IMR-90 (cell line): ENCODE results near the gene ASTN2. TPM values are rescaled to one million over a fixed set of nuclear protein-coding genes. Genes with fewer than 3 reads are reported as not detected.

Source experiments
- ATAC-seq: fragments of 200-7000 bp; cut with Tn5 transposase; 2 replicates; pipeline ENCODE4 v1.9.1; 2020; ENCODE audit warnings: low read depth, mild to moderate bottlenecking, moderate library complexity
- BruUV-seq: library from RNA; stranded (reverse); fragments of 400-500 nt; replicated peaks from 2 replicates; lab custom pipeline; 2021; lab: Mats Ljungman, UMichigan
- CTCF ChIA-PET: fragments of 300-600 bp; formaldehyde crosslinking; extraction: SDS; loops from one replicate; lab custom pipeline; 2021; ENCODE audit warnings: antibody characterized with exemption; lab: Yijun Ruan, JAX
- POLR2A ChIA-PET: fragments of 300-600 bp; sonication (Branson Sonifier 250); formaldehyde crosslinking; loops from one replicate; lab custom pipeline; 2022; ENCODE audit warnings: antibody characterized with exemption; ENCODE audit not compliant: unreplicated experiment; lab: Charles Lee
- DNase-seq: peaks from one replicate; pipeline ENCODE4 v3.0.0; 2013
- H2AFZ ChIP-seq: replicated peaks from 2 replicates; pipeline ENCODE3; 2013; ENCODE audit warnings: low read length, mild to moderate bottlenecking; ENCODE audit not compliant: poor library complexity
- H2AK5ac ChIP-seq: 2 replicates; pipeline ENCODE4 v1.6.1; 2013; ENCODE audit warnings: low read depth, low read length, inconsistent platforms
- H2AK9ac ChIP-seq: replicated peaks from 2 replicates; pipeline ENCODE3; 2013; ENCODE audit warnings: mild to moderate bottlenecking, low read depth, low read length, moderate library complexity; ENCODE audit not compliant: poor library complexity
- H2BK120ac ChIP-seq: 2 replicates; pipeline ENCODE4 v1.6.1; 2013; ENCODE audit warnings: low read depth, low read length, inconsistent platforms
- H2BK15ac ChIP-seq: 3 replicates; pipeline ENCODE4 v1.6.1; 2013; ENCODE audit warnings: low read depth, low read length, inconsistent platforms
- H2BK20ac ChIP-seq: 2 replicates; pipeline ENCODE4 v1.6.1; 2013; ENCODE audit warnings: low read depth, mild to moderate bottlenecking, inconsistent platforms, low read length, moderate library complexity
- H2BK5ac ChIP-seq: 2 replicates; pipeline ENCODE4 v1.6.1; 2013; ENCODE audit warnings: mild to moderate bottlenecking, low read depth, low read length, inconsistent platforms; ENCODE audit not compliant: poor library complexity, severe bottlenecking
- H3K14ac ChIP-seq: replicated peaks from 2 replicates; pipeline ENCODE4 v1.6.1; 2013; ENCODE audit warnings: low read depth, low read length, inconsistent platforms
- H3K18ac ChIP-seq: 2 replicates; pipeline ENCODE4 v1.6.1; 2013; ENCODE audit warnings: low read depth, low read length, control low read depth
- H3K23ac ChIP-seq: 2 replicates; pipeline ENCODE4 v1.6.1; 2013; ENCODE audit warnings: low read depth, low read length, inconsistent platforms
- H3K27ac ChIP-seq: 2 replicates; pipeline ENCODE4 v1.5.1; 2013; ENCODE audit warnings: mild to moderate bottlenecking, control low read depth, low read length; ENCODE audit not compliant: insufficient read depth
- H3K27me3 ChIP-seq: 2 replicates; pipeline ENCODE4 v1.6.1; 2013; ENCODE audit warnings: low read length; ENCODE audit not compliant: control insufficient read depth, insufficient read depth
- H3K36me3 ChIP-seq: 2 replicates; pipeline ENCODE4 v1.6.1; 2013; ENCODE audit warnings: low read length, mixed read lengths; ENCODE audit not compliant: control insufficient read depth, insufficient read depth
- H3K4ac ChIP-seq: 2 replicates; pipeline ENCODE4 v1.6.1; 2013; ENCODE audit warnings: low read depth, low read length, inconsistent platforms
- H3K4me1 ChIP-seq: 2 replicates; pipeline ENCODE4 v1.6.1; 2013; ENCODE audit warnings: low read length, mixed read lengths; ENCODE audit not compliant: control insufficient read depth, insufficient read depth
- H3K4me2 ChIP-seq: 2 replicates; pipeline ENCODE4 v1.6.1; 2013; ENCODE audit warnings: low read depth, mild to moderate bottlenecking, control low read depth, low read length, moderate library complexity
- H3K4me3 ChIP-seq: 2 replicates; pipeline ENCODE4 v1.5.1; 2013; ENCODE audit warnings: low read depth, mild to moderate bottlenecking, control low read depth, low read length, moderate library complexity; ENCODE audit not compliant: insufficient read depth
- H3K56ac ChIP-seq: 2 replicates; pipeline ENCODE4 v1.6.1; 2013; ENCODE audit warnings: low read length, inconsistent platforms; ENCODE audit not compliant: insufficient read depth; ENCODE audit errors: extremely low read depth
- H3K79me1 ChIP-seq, 2 experiments: 2 replicates each; pipeline ENCODE4 v1.6.1; 2013; ENCODE audit warnings: low read length in 2 of 2, inconsistent platforms in 1 of 2, low read depth in 1 of 2
- H3K9ac ChIP-seq: 2 replicates; pipeline ENCODE4 v1.6.1; 2013; ENCODE audit warnings: low read depth, low read length, control low read depth
- H3K9me1 ChIP-seq: 2 replicates; pipeline ENCODE4 v1.6.1; 2013; ENCODE audit warnings: low read length, inconsistent platforms; ENCODE audit not compliant: insufficient read depth
- H3K9me3 ChIP-seq: 2 replicates; pipeline ENCODE4 v1.6.1; 2013; ENCODE audit warnings: low read length; ENCODE audit not compliant: control insufficient read depth, insufficient read depth
- H4K20me1 ChIP-seq: 2 replicates; pipeline ENCODE4 v1.6.1; 2013; ENCODE audit warnings: low read length, inconsistent platforms; ENCODE audit not compliant: insufficient read depth
- H4K5ac ChIP-seq: 2 replicates; pipeline ENCODE4 v1.6.1; 2013; ENCODE audit warnings: mild to moderate bottlenecking, low read depth, low read length, control low read depth
- H4K8ac ChIP-seq, 2 experiments: 2 replicates each; pipeline ENCODE4 v1.6.1; 2013; ENCODE audit warnings: low read depth in 2 of 2, low read length in 2 of 2, control low read depth in 1 of 2, inconsistent platforms in 1 of 2
- H4K91ac ChIP-seq: 2 replicates; pipeline ENCODE4 v1.6.1; 2013; ENCODE audit warnings: low read depth, low read length, inconsistent platforms; ENCODE audit not compliant: insufficient read depth
- BHLHE40 ChIP-seq: fragments of 150-350 bp; IDR thresholded peaks from 2 replicates; pipeline ENCODE4 v1.6.1; 2016; ENCODE audit warnings: mild to moderate bottlenecking, low read depth, low read length
- CEBPB ChIP-seq: IDR thresholded peaks from 2 replicates; pipeline ENCODE4 v1.6.1; 2012; ENCODE audit warnings: low read depth, low read length, improper control_type of control experiment
- CTCF ChIP-seq: conservative IDR thresholded peaks from 2 replicates; pipeline ENCODE4 v1.5.1; 2012; ENCODE audit warnings: mild to moderate bottlenecking, low read depth, low read length, improper control_type of control experiment
- ELK1 ChIP-seq: fragments of 150-350 bp; IDR thresholded peaks from 2 replicates; pipeline ENCODE4 v1.6.1; 2016; ENCODE audit warnings: low read depth, mild to moderate bottlenecking, low read length, moderate library complexity, borderline replicate concordance
- FOS ChIP-seq: fragments of 150-350 bp; IDR thresholded peaks from 2 replicates; pipeline ENCODE4 v1.6.1; 2016; ENCODE audit warnings: low read depth, low read length
- MAFK ChIP-seq: IDR thresholded peaks from 2 replicates; pipeline ENCODE4 v1.6.1; 2012; ENCODE audit warnings: low read depth, low read length, improper control_type of control experiment
- MAZ ChIP-seq: IDR thresholded peaks from 2 replicates; pipeline ENCODE4 v1.6.1; 2012; ENCODE audit warnings: low read depth, mild to moderate bottlenecking, low read length, improper control_type of control experiment, moderate library complexity, borderline replicate concordance
- MXI1 ChIP-seq: IDR thresholded peaks from 2 replicates; pipeline ENCODE4 v1.6.1; 2012; ENCODE audit warnings: low read depth, mild to moderate bottlenecking, low read length, moderate library complexity, borderline replicate concordance
- NFE2L2 ChIP-seq: fragments of 150-350 bp; IDR thresholded peaks from 2 replicates; pipeline ENCODE4 v1.6.1; 2016; ENCODE audit warnings: low read depth, mild to moderate bottlenecking, low read length
- POLR2A ChIP-seq: IDR thresholded peaks from 2 replicates; pipeline ENCODE4 v1.6.1; 2012; ENCODE audit warnings: mild to moderate bottlenecking, low read depth, low read length
- RCOR1 ChIP-seq: IDR thresholded peaks from 2 replicates; pipeline ENCODE4 v1.6.1; 2012; ENCODE audit warnings: mild to moderate bottlenecking, low read length, improper control_type of control experiment; ENCODE audit not compliant: insufficient replicate concordance
- RFX5 ChIP-seq: IDR thresholded peaks from 2 replicates; pipeline ENCODE4 v1.8.0; 2012; ENCODE audit warnings: low read depth, mild to moderate bottlenecking, low read length, moderate library complexity
- SMC3 ChIP-seq: fragments of 150-350 bp; IDR thresholded peaks from 2 replicates; pipeline ENCODE4 v1.6.1; 2016; ENCODE audit warnings: low read depth, mild to moderate bottlenecking, antibody characterized with exemption, low read length, moderate library complexity
- USF2 ChIP-seq: fragments of 150-350 bp; IDR thresholded peaks from 2 replicates; pipeline ENCODE4 v1.6.1; 2017; ENCODE audit warnings: mild to moderate bottlenecking, antibody characterized with exemption, low read length, low read depth
- WGBS, 2 experiments: methylation state at CpG; one replicate each; pipeline versions ENCODE4 v1.1.5 to v1.1.7; 2013; ENCODE audit warnings: missing lambda C conversion rate in 2 of 2; ENCODE audit not compliant: insufficient read length in 1 of 2; ENCODE audit errors: extremely low coverage in 2 of 2; 5-methylcytosine and 5-hydroxymethylcytosine counted together
- dilution Hi-C: fragments of 300-500 bp; cut with HindIII; formaldehyde crosslinking; loops from one replicate; pipeline ENCODE4 v1.14.3; 2018; ENCODE audit warnings: low sequenced_read_pairs; ENCODE audit not compliant: unreplicated experiment
- in situ Hi-C: fragments of 300-500 bp; cut with MboI; formaldehyde crosslinking; loops from 3 replicates; pipeline ENCODE4 v1.14.3; 2019; ENCODE audit warnings: low sequenced_read_pairs, inconsistent platforms, mixed read lengths
- intact Hi-C: fragments of 100-400 bp; cut with micrococcal nuclease; formaldehyde crosslinking; loops from 2 replicates; pipeline ENCODE4 v1.10.0; 2022
- polyA plus RNA-seq, 3 experiments: library from polyadenylated mRNA; depleted of rRNA; stranded (reverse); fragments of >200 nt; gene quantifications; 2 replicates each; pipeline ENCODE4 v1.2.3, GENCODE V29; 2012; ENCODE audit warnings: low replicate concordance in 1 of 3
- total RNA-seq: library from RNA; depleted of rRNA; stranded (reverse); fragments of >200 nt; gene quantifications from 2 replicates; pipeline ENCODE4 v1.2.3, GENCODE V29; 2012

The ASTN2 gene
- total and polyA plus RNA-seq, 2 of the 4 experiments (the other 2 are of a cell fraction), result 3.8 to 6.8 TPM

GRCh38 chr9:116411506-116411905 lies 1003.4 kb downstream of the ASTN2 start:
- Histone ChIP-seq H3K27me3 (no peaks in the 10 kb centered on the region; the same call in 1 of the 2 replicates), H2AK5ac (no peak overlapping the region), H2BK120ac (no peak overlapping the region), H3K9ac (no peak overlapping the region), H3K4me3 (no peak overlapping the region), H2BK20ac (no peak overlapping the region), H3K4me2 (no peak overlapping the region), H3K56ac (no peak overlapping the region), H2BK5ac (no peak overlapping the region), H4K20me1 (no peaks in the 10 kb centered on the region), H2AFZ (no peak overlapping the region), H3K18ac (no peak overlapping the region), H3K27ac (no peak overlapping the region), H3K9me1 (no peaks in the 10 kb centered on the region), H3K36me3 (no peaks in the 10 kb centered on the region), H3K4me1 (no peaks in the 10 kb centered on the region), H4K5ac (no peak overlapping the region), H3K9me3 (no peaks in the 10 kb centered on the region), H4K8ac (no peak overlapping the region), H4K91ac (no peak overlapping the region), H3K4ac (no peak overlapping the region), H3K23ac (no peak overlapping the region), H2AK9ac (no peak overlapping the region), H3K14ac (no peak overlapping the region), H3K79me1 (no peaks in the 10 kb centered on the region), H2BK15ac (no peak overlapping the region)
- intact Hi-C loops, result no loop called here
- no CpG with 5 or more reads among the region's 1 CpG for WGBS, 2 experiments
- TF ChIP-seq RFX5, result no peak
- TF ChIP-seq SMC3, result no peak
- TF ChIP-seq CTCF, result no peak
- TF ChIP-seq BHLHE40, result no peak
- TF ChIP-seq CEBPB, result no peak
- no peak for TF ChIP-seq RCOR1
- no peak for TF ChIP-seq MAZ
- no peak for TF ChIP-seq NFE2L2
- TF ChIP-seq MXI1, result no peak
- no peak for TF ChIP-seq USF2
- TF ChIP-seq FOS, result no peak
- no peak for TF ChIP-seq ELK1
- TF ChIP-seq POLR2A, result no peak
- TF ChIP-seq MAFK, result no peak
- dilution Hi-C loops, result no loop called here
- no TSS peak for BruUV-seq
- ChIA-PET POLR2A (no interaction called here), CTCF (no interaction called here)
- DNase-seq (no peak), ATAC-seq (no peak)
- in situ Hi-C loops, result no loop called here
